ENCODE data around the gene CASR. TPM values are rescaled to one million over a fixed set of nuclear protein-coding genes. Genes with fewer than 3 reads are reported as not detected.

Gene CASR
- total and polyA plus RNA-seq, 8 donors = 0.04 to 0.24 (median 0.13) TPM; not detected in 1

Other genes with a start within 250 kb of the CASR start
- 1 to 10 TPM; 5.3 to 9.8 TPM for gene ILDR1, start 161.4 kb upstream of the CASR start, total RNA-seq
- gene ILDR1, start 161.4 kb upstream of the CASR start, polyA plus RNA-seq (ENCODE audit: insufficient read length in 6 of 6) = 1 to 10 TPM; 4.1 to 5.6 (median 5.0) TPM
- 10 to 100 TPM; 13.4 to 17.6 TPM for gene CD86, start 128.3 kb upstream of the CASR start, total RNA-seq
- 1 to 10 TPM; 1.6 to 3.2 (median 2.6) TPM for gene CD86, start 128.3 kb upstream of the CASR start, polyA plus RNA-seq (ENCODE audit: insufficient read length in 6 of 6)
- gene CSTA, start 141.6 kb downstream of the CASR start, total RNA-seq = 10 to 100 TPM; 18.6 to 19.8 TPM
- 1 to 10 TPM in 2 of 6 donors, under 1 TPM in 4; 0.73 to 1.4 (median 0.95) TPM for gene CSTA, start 141.6 kb downstream of the CASR start, polyA plus RNA-seq (ENCODE audit: insufficient read length in 6 of 6)
- 10 to 100 TPM; 24.2 to 24.4 TPM for gene MIX23, start 199.6 kb downstream of the CASR start, total RNA-seq
- gene MIX23, start 199.6 kb downstream of the CASR start, polyA plus RNA-seq (ENCODE audit: insufficient read length in 6 of 6) = 10 to 100 TPM; 34.4 to 42.6 (median 40.8) TPM
- 10 to 100 TPM; 30.2 to 30.5 TPM for gene FAM162A, start 200.5 kb downstream of the CASR start, total RNA-seq
- 10 to 100 TPM; 30.6 to 51.8 (median 40.5) TPM for gene FAM162A, start 200.5 kb downstream of the CASR start, polyA plus RNA-seq (ENCODE audit: insufficient read length in 6 of 6)
- gene WDR5B, start 232.4 kb downstream of the CASR start, total RNA-seq = 1 to 10 TPM; 5.5 to 6.4 TPM
- 10 to 100 TPM in 2 of 6 donors, 1 to 10 TPM in 4; 8.6 to 11.5 (median 10.0) TPM for gene WDR5B, start 232.4 kb downstream of the CASR start, polyA plus RNA-seq (ENCODE audit: insufficient read length in 6 of 6)